CD8-positive, alpha-beta memory T cell (primary cell): ENCODE results near the gene FILIP1L. TPM values are rescaled to one million over a fixed set of nuclear protein-coding genes. Genes with fewer than 3 reads are reported as not detected.
A peak's percentile ranks its signal among the peaks of the same experiment; 100 is the strongest.

Experiments
- CTCF ChIA-PET: fragments of 350-600 bp; sonication (Branson Sonifier 250); formaldehyde crosslinking; loops from one replicate; lab custom pipeline; 2021; ENCODE audit warnings: antibody characterized with exemption; lab: Charles Lee
- POLR2A ChIA-PET: fragments of 350-600 bp; sonication (Branson Sonifier 250); formaldehyde crosslinking; loops from one replicate; lab custom pipeline; 2021; ENCODE audit warnings: antibody characterized with exemption; lab: Charles Lee
- DNase-seq, 5 donors: peaks; one replicate each; pipeline versions ENCODE4 v3.0.0 to v3.0.0-alpha.2; 2020 to 2022; ENCODE audit warnings: mixed read lengths in 1 of 5
- H3K27ac ChIP-seq: one replicate; pipeline ENCODE4 v1.7.0; 2013; ENCODE audit warnings: low read depth, mild to moderate bottlenecking, low read length, moderate library complexity
- H3K27me3 ChIP-seq: 2 replicates; pipeline ENCODE4 v1.7.0; 2013; ENCODE audit warnings: low read length, mild to moderate bottlenecking; ENCODE audit not compliant: insufficient read depth, poor library complexity, severe bottlenecking
- H3K36me3 ChIP-seq: 2 replicates; pipeline ENCODE4 v1.7.0; 2013; ENCODE audit warnings: mild to moderate bottlenecking, low read length, moderate library complexity; ENCODE audit not compliant: insufficient read depth
- H3K4me1 ChIP-seq: 2 replicates; pipeline ENCODE4 v1.7.0; 2013; ENCODE audit warnings: mild to moderate bottlenecking, low read length, moderate library complexity; ENCODE audit not compliant: insufficient read depth
- H3K4me3 ChIP-seq: 2 replicates; pipeline ENCODE4 v1.7.0; 2013; ENCODE audit warnings: mild to moderate bottlenecking, low read length
- H3K9me3 ChIP-seq: 2 replicates; pipeline ENCODE4 v1.7.0; 2013; ENCODE audit warnings: mild to moderate bottlenecking, low read length
- H3K27ac Mint-ChIP-seq, 8 donors: one replicate each; pipeline ENCODE4 v1.8.0; 2020 to 2021; ENCODE audit warnings: mixed read lengths in 8 of 8, mild to moderate bottlenecking in 6 of 8, inconsistent platforms in 3 of 8, moderate library complexity in 3 of 8
- H3K27me3 Mint-ChIP-seq, 2 donors: one replicate each; pipeline ENCODE4 v1.8.0; 2020 to 2021; ENCODE audit warnings: mixed read lengths in 2 of 2, mild to moderate bottlenecking in 1 of 2, moderate library complexity in 1 of 2
- H3K36me3 Mint-ChIP-seq, 3 donors: one replicate each; pipeline ENCODE4 v1.8.0; 2020 to 2021; ENCODE audit warnings: mixed read lengths in 3 of 3, inconsistent platforms in 1 of 3, mild to moderate bottlenecking in 1 of 3
- H3K4me1 Mint-ChIP-seq, 3 donors: one replicate each; pipeline ENCODE4 v1.8.0; 2020 to 2021; ENCODE audit warnings: mixed read lengths in 3 of 3, inconsistent platforms in 1 of 3, mild to moderate bottlenecking in 1 of 3
- H3K4me3 Mint-ChIP-seq, 7 donors: one replicate each; pipeline ENCODE4 v1.8.0; 2020 to 2021; ENCODE audit warnings: mixed read lengths in 7 of 7, mild to moderate bottlenecking in 6 of 7, moderate library complexity in 4 of 7, inconsistent platforms in 2 of 7
- H3K9me3 Mint-ChIP-seq, 5 donors: one replicate each; pipeline ENCODE4 v1.8.0; 2020 to 2022; ENCODE audit warnings: mixed read lengths in 5 of 5, mild to moderate bottlenecking in 3 of 5, moderate library complexity in 2 of 5, inconsistent platforms in 1 of 5
- polyA plus RNA-seq: library from polyadenylated mRNA; unstranded; fragments of 300-500 nt; fragmentation: Illumina TruSeq; gene quantifications from one replicate; pipeline ENCODE4 v1.2.3, GENCODE V29; 2021
- total RNA-seq, 2 experiments: library from RNA; stranded (reverse); gene quantifications; one replicate each; pipeline ENCODE4 v1.2.3, GENCODE V29; 2021

The FILIP1L gene
- total and polyA plus RNA-seq, 3 experiments from 2014 or later = 0.12 to 0.27 (median 0.20) TPM

DNA sequence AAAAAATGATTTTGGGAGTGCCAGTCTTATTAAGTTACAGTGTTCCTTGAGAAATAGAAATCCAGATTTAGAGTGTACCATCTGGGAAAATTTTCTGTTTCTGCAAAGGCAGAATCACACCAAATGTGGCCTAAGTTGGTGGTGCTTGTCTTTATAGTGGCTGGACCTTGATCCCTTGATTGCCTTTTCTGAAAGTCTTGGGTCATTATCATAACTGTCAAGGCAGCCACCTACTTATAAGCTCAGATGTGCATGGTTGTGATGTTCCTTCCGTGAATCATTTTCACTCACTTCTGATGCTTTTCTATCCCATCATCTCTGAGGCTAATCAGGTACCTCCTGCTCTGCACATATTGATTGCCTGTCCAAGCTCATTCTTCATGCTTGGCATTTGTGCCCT, 276.6 kb downstream of the FILIP1L start:
- no peak overlapping the region for H3K4me3 ChIP-seq
- H3K4me1 Mint-ChIP-seq = no peaks in the 10 kb centered on the region
- ChIA-PET POLR2A (no interaction called here), CTCF (no interaction called here)
- no peaks in the 10 kb centered on the region for H3K27me3 Mint-ChIP-seq
- no peaks in the 10 kb centered on the region for H3K9me3 ChIP-seq
- DNase-seq = no peak
- no peak overlapping the region for H3K27ac ChIP-seq
- no peaks in the 10 kb centered on the region for H3K4me1 ChIP-seq
- no peaks in the 10 kb centered on the region for H3K36me3 ChIP-seq
- H3K9me3 Mint-ChIP-seq = no peaks in the 10 kb centered on the region
- H3K27ac Mint-ChIP-seq = no peak overlapping the region
- no peak overlapping the region for H3K4me3 Mint-ChIP-seq
- no peaks in the 10 kb centered on the region for H3K27me3 ChIP-seq
- no peaks in the 10 kb centered on the region for H3K36me3 Mint-ChIP-seq

- no peaks in the 10 kb centered on the region for H3K4me1 Mint-ChIP-seq
- Histone ChIP-seq H3K4me1 (no peaks in the 10 kb centered on the region), H3K4me3 (no peak overlapping the region), H3K27me3 (no peaks in the 10 kb centered on the region), H3K27ac (no peak overlapping the region), H3K9me3 (no peaks in the 10 kb centered on the region), H3K36me3 (no peaks in the 10 kb centered on the region)
- DNase-seq = no peak
- no peaks in the 10 kb centered on the region for H3K36me3 Mint-ChIP-seq
- POLR2A ChIA-PET = no interaction called here
- no peaks in the 10 kb centered on the region for H3K9me3 Mint-ChIP-seq
- H3K27me3 Mint-ChIP-seq = no peaks in the 10 kb centered on the region
- no peak overlapping the region for H3K4me3 Mint-ChIP-seq
- CTCF ChIA-PET = no interaction called here
- H3K27ac Mint-ChIP-seq = no peak overlapping the region
Measured at GRCh38 chr3:99836681-99837080, 277.6 kb downstream of the FILIP1L start.

- H3K27ac Mint-ChIP-seq = no peak overlapping the region
Measured at GRCh38 chr3:99834211-99834957, 279.9 kb downstream of the FILIP1L start.

GRCh38 chr3:99833617-99834205, 280.6 kb downstream of the FILIP1L start:
- H3K36me3 Mint-ChIP-seq = peaks cover 0 to 1% (median 0%) of the 10 kb centered on the region in 3 donors
- Histone ChIP-seq H3K27me3 (no peaks in the 10 kb centered on the region), H3K27ac (no peak overlapping the region), H3K4me3 (no peak overlapping the region), H3K9me3 (no peaks in the 10 kb centered on the region), H3K36me3 (no peaks in the 10 kb centered on the region), H3K4me1 (no peaks in the 10 kb centered on the region)
- H3K27me3 Mint-ChIP-seq = no peaks in the 10 kb centered on the region
- peaks cover 0 to 5% (median 0%) of the 10 kb centered on the region in 3 donors for H3K4me1 Mint-ChIP-seq
- CTCF ChIA-PET = interaction anchor here (2.4 to 3.2 kb wide), 3 partner anchors 10 to 756 kb away, joined by 6 to 18 read pairs (median 8); no protein-coding TSS in a partner anchor
- H3K27ac Mint-ChIP-seq = no peak overlapping the region
- H3K4me3 Mint-ChIP-seq = no peak overlapping the region
- H3K9me3 Mint-ChIP-seq = no peaks in the 10 kb centered on the region
- no peak for DNase-seq
- POLR2A ChIA-PET = no interaction called here

More at GRCh38 chr3:99834211-99834957, 279.9 kb downstream of the FILIP1L start:
- H3K4me1 ChIP-seq = no peaks in the 10 kb centered on the region
- H3K4me1 Mint-ChIP-seq = no peaks in the 10 kb centered on the region
- ChIA-PET POLR2A (no interaction called here), CTCF (interaction anchor here (2.4 to 3.2 kb wide), 3 partner anchors 11 to 755 kb away, joined by 6 to 18 read pairs (median 8); no protein-coding TSS in a partner anchor)
- no peak overlapping the region for H3K4me3 Mint-ChIP-seq
- no peaks in the 10 kb centered on the region for H3K36me3 ChIP-seq
- H3K27ac ChIP-seq = no peak overlapping the region
- H3K36me3 Mint-ChIP-seq = no peaks in the 10 kb centered on the region
- DNase-seq = no peak
- H3K9me3 ChIP-seq = no peaks in the 10 kb centered on the region
- H3K27me3 ChIP-seq = no peaks in the 10 kb centered on the region
- H3K4me3 ChIP-seq = no peak overlapping the region
- H3K27me3 Mint-ChIP-seq = no peaks in the 10 kb centered on the region
- H3K9me3 Mint-ChIP-seq = no peaks in the 10 kb centered on the region

DNA sequence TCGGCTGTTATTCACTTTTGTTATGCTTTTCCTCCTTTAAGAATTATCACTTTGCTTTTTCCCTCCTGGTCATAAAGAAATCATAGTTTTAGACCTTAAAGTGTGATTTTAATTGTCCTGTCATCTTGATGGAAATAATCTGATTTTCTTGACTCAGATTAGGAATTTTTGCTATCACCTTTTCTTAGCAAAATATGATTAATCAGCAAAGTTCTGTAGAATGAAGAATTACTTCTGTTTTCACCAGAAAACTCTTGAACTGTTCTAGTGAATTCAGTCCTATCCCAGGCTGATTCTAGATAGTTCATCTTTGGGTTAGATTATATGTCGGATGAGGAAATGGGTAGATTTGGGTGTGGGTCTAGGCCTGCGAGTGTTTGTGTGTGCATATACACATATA, 284.5 kb downstream of the FILIP1L start:
- Histone ChIP-seq H3K27me3 (no peaks in the 10 kb centered on the region), H3K27ac (no peak overlapping the region), H3K4me1 (no peaks in the 10 kb centered on the region), H3K4me3 (no peak overlapping the region), H3K36me3 (no peaks in the 10 kb centered on the region), H3K9me3 (no peaks in the 10 kb centered on the region)
- Mint-ChIP-seq H3K27me3 (no peaks in the 10 kb centered on the region), H3K4me3 (no peak overlapping the region), H3K4me1 (peaks cover 0 to 11% (median 4%) of the 10 kb centered on the region in 3 donors), H3K27ac (no peak overlapping the region), H3K9me3 (no peaks in the 10 kb centered on the region), H3K36me3 (peaks cover 0 to 3% (median 0%) of the 10 kb centered on the region in 3 donors)
- CTCF ChIA-PET = interaction anchor here (1.0 to 1.7 kb wide), 2 partner anchors 12 to 424 kb away, joined by 3 to 5 read pairs; partner anchors contain the start of gene CMSS1
- POLR2A ChIA-PET = no interaction called here
- DNase-seq = no peak

- H3K4me1 Mint-ChIP-seq = peaks cover 7 to 27% (median 25%) of the 10 kb centered on the region in 3 donors
- no peak overlapping the region for H3K27ac Mint-ChIP-seq
- no peak overlapping the region for H3K4me3 Mint-ChIP-seq
- H3K9me3 Mint-ChIP-seq = no peaks in the 10 kb centered on the region
- Histone ChIP-seq H3K4me1 (no peaks in the 10 kb centered on the region), H3K4me3 (no peak overlapping the region), H3K27me3 (no peaks in the 10 kb centered on the region), H3K27ac (peak overlapping the region; percentile 12), H3K9me3 (no peaks in the 10 kb centered on the region), H3K36me3 (no peaks in the 10 kb centered on the region)
- POLR2A ChIA-PET = no interaction called here
- no peak for DNase-seq
- peaks cover 0 to 7% (median 5%) of the 10 kb centered on the region in 3 donors for H3K36me3 Mint-ChIP-seq
- H3K27me3 Mint-ChIP-seq = no peaks in the 10 kb centered on the region
- CTCF ChIA-PET = no interaction called here
Measured at GRCh38 chr3:99825004-99825640, 289.2 kb downstream of the FILIP1L start.

GRCh38 chr3:99823723-99824711, 290.3 kb downstream of the FILIP1L start:
- ChIA-PET POLR2A (no interaction called here), CTCF (interaction anchor here (2.2 to 2.3 kb wide), 2 partner anchors 9 to 15 kb away, joined by 8 to 18 read pairs; no protein-coding TSS in a partner anchor)
- Histone ChIP-seq H3K4me1 (peaks cover 5% of the 10 kb centered on the region), H3K9me3 (no peaks in the 10 kb centered on the region), H3K27me3 (no peaks in the 10 kb centered on the region), H3K4me3 (no peak overlapping the region), H3K36me3 (no peaks in the 10 kb centered on the region), H3K27ac (no peak overlapping the region)
- Mint-ChIP-seq H3K4me3 (no peak overlapping the region), H3K4me1 (peaks cover 14 to 37% (median 27%) of the 10 kb centered on the region in 3 donors), H3K9me3 (no peaks in the 10 kb centered on the region), H3K27ac (peak overlapping the region in 2 of 8 donors; percentile 7 to 83), H3K27me3 (no peaks in the 10 kb centered on the region), H3K36me3 (peaks cover 0 to 7% (median 5%) of the 10 kb centered on the region in 3 donors)
- no peak for DNase-seq
